Measurements from ENCODE around the gene CD83. TPM values are rescaled to one million over a fixed set of nuclear protein-coding genes. Genes with fewer than 3 reads are reported as not detected.

Gene CD83
- total and polyA plus RNA-seq, 9 of the 15 experiments (the other 6 are each of a cell fraction or from before 2014, with no cell fraction given): 2.5 to 4.1 (median 3.4) TPM

DNA sequence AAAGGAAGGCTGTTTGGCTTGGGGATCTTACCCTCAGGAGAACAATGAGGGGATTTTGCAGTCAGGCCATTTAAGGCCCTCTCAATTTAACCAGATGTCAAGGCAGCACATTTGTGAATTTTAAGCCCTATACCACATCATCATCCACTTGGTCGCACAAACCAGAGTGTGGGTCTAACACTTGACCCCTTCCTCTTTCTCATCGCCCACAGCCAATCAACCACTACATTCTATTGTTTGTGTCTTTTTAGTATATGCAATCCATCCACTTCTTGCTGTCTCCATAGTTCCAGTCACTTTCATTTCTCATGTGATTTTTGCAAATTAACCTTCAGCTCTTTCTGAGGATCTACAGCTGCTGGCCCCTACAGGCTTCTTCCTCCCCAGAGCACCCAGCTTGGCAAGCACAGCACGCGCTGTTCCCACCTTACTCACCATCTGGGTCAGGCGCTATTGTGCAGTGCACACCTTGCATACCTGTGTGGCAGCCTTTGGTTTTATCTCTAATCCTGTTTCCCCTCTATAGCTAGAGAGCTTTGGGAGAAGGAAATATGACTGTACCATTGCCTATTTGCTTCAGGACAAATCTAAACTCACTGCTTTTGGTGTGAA is 32.3 kb upstream of the CD83 start:
- BruUV-seq (replicated peaks): no TSS peak
- H3K27ac ChIP-seq (ENCODE audit: extremely low read depth, low read depth, low read length): no peak overlapping the region
- H3K9ac ChIP-seq (ENCODE audit: insufficient read depth in 1 of 2, low read depth in 2 of 2, low read length in 2 of 2): no peak overlapping the region
- no peak for DNase-seq (ENCODE audit: extremely low read depth in 1 of 4, low spot score in 3 of 4)
- WGBS (ENCODE audit: insufficient coverage, low coverage, missing lambda C conversion rate): 50% methylated on average over 5 of the region's 5 CpGs
- ChIA-PET POLR2A (interaction anchor here (1.1 to 1.7 kb wide), 2 partner anchors 10 to 17 kb away, joined by 4 to 6 read pairs; no protein-coding TSS in a partner anchor), CTCF (ENCODE audit: low intra/inter-chr PET ratio) (no interaction called here)
- H4K20me1 ChIP-seq (replicated peaks; ENCODE audit: control insufficient read depth, insufficient read depth, low read length): no peaks in the 10 kb centered on the region
- no peak for TF ChIP-seq PHF8 (IDR thresholded peaks at IDR 0.05; ENCODE audit: borderline replicate concordance, low read length)
- TF ChIP-seq ZKSCAN3 (CRISPR knock-in tag; IDR thresholded peaks at IDR 0.05): no peak
- no peak for TF ChIP-seq HDAC1 (IDR thresholded peaks at IDR 0.05)
- no peak for TF ChIP-seq IRF2 (CRISPR knock-in tag; IDR thresholded peaks at IDR 0.05)
- TF ChIP-seq ZNF830 (CRISPR knock-in tag; IDR thresholded peaks at IDR 0.05): no peak
- TF ChIP-seq, protein P1, sequence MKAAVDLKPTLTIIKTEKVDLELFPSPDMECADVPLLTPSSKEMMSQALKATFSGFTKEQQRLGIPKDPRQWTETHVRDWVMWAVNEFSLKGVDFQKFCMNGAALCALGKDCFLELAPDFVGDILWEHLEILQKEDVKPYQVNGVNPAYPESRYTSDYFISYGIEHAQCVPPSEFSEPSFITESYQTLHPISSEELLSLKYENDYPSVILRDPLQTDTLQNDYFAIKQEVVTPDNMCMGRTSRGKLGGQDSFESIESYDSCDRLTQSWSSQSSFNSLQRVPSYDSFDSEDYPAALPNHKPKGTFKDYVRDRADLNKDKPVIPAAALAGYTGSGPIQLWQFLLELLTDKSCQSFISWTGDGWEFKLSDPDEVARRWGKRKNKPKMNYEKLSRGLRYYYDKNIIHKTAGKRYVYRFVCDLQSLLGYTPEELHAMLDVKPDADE (conservative IDR thresholded peaks at IDR 0.05; ENCODE audit: control insufficient read depth, low read depth, low read length): no peak
- TF ChIP-seq, protein P2, sequence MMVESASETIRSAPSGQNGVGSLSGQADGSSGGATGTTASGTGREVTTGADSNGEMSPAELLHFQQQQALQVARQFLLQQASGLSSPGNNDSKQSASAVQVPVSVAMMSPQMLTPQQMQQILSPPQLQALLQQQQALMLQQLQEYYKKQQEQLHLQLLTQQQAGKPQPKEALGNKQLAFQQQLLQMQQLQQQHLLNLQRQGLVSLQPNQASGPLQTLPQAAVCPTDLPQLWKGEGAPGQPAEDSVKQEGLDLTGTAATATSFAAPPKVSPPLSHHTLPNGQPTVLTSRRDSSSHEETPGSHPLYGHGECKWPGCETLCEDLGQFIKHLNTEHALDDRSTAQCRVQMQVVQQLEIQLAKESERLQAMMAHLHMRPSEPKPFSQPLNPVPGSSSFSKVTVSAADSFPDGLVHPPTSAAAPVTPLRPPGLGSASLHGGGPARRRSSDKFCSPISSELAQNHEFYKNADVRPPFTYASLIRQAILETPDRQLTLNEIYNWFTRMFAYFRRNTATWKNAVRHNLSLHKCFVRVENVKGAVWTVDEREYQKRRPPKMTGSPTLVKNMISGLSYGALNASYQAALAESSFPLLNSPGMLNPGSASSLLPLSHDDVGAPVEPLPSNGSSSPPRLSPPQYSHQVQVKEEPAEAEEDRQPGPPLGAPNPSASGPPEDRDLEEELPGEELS (CRISPR knock-in tag; IDR thresholded peaks at IDR 0.05; ENCODE audit: borderline replicate concordance): no peak
- no peak for TF ChIP-seq ZNF324 (CRISPR knock-in tag; IDR thresholded peaks at IDR 0.05)
- TF ChIP-seq JUND (IDR thresholded peaks at IDR 0.05; ENCODE audit: borderline replicate concordance, low read depth, low read length): no peak
- no peak for TF ChIP-seq JUND (tag; IDR thresholded peaks at IDR 0.05; ENCODE audit: borderline replicate concordance, low read depth, low read length)
- TF ChIP-seq ZNF24 (IDR thresholded peaks at IDR 0.05): no peak
- no peak for TF ChIP-seq ZNF76 (CRISPR knock-in tag; IDR thresholded peaks at IDR 0.05; ENCODE audit: borderline replicate concordance)
- no peak for TF ChIP-seq FOS (IDR thresholded peaks at IDR 0.05; ENCODE audit: extremely low read depth, insufficient read length)
- no peak for TF ChIP-seq FOXK1 (CRISPR knock-in tag; IDR thresholded peaks at IDR 0.05; ENCODE audit: borderline replicate concordance)
- no peak for TF ChIP-seq ZNF444 (CRISPR knock-in tag; IDR thresholded peaks at IDR 0.05)
- TF ChIP-seq BHLHE40 (IDR thresholded peaks at IDR 0.05; ENCODE audit: low read length): no peak
- H3K9me1 ChIP-seq (ENCODE audit: control insufficient read depth, insufficient read depth, low read length): no peaks in the 10 kb centered on the region
- in situ Hi-C loops (cut with MboI) (no loop called here), intact Hi-C loops (cut with micrococcal nuclease) (no loop called here)
- H3K4me2 ChIP-seq (ENCODE audit: insufficient read depth, low read length): no peak overlapping the region
- no peak overlapping the region for H3K4me3 ChIP-seq
- H3K36me3 ChIP-seq (ENCODE audit: control insufficient read depth, insufficient read depth, low read length): no peaks in the 10 kb centered on the region
- H3K27me3 ChIP-seq (ENCODE audit: control insufficient read depth in 2 of 2, insufficient read depth in 2 of 2, low read length in 2 of 2): peaks cover 5 to 13% of the 10 kb centered on the region in 2 experiments; a peak in 1 of 5 replicates
- ATAC-seq: no peak
- no peaks in the 10 kb centered on the region for H3K9me3 ChIP-seq (replicated peaks; ENCODE audit: control insufficient read depth, insufficient read depth, low read depth, low read length)
- no peak for FAIRE-seq
- H2AFZ ChIP-seq (ENCODE audit: low read depth, low read length): no peak overlapping the region
- no peaks in the 10 kb centered on the region for H3K79me2 ChIP-seq (ENCODE audit: control insufficient read depth, insufficient read depth, low read length)
- peaks cover 4 to 9% of the 10 kb centered on the region in 2 experiments for H3K4me1 ChIP-seq (replicated peaks in 1 of 2; ENCODE audit: control insufficient read depth in 2 of 2, insufficient read depth in 2 of 2, low read length in 2 of 2)

All from K562 (cell line).